ENCODE measurements around the gene PAPPA. TPM values are rescaled to one million over a fixed set of nuclear protein-coding genes. Genes with fewer than 3 reads are reported as not detected.

Gene PAPPA
- total and polyA plus RNA-seq, 2 of the 8 experiments (the other 6 are each of a cell fraction or from before 2014, with no cell fraction given), result 0.18 to 0.63 TPM

DNA sequence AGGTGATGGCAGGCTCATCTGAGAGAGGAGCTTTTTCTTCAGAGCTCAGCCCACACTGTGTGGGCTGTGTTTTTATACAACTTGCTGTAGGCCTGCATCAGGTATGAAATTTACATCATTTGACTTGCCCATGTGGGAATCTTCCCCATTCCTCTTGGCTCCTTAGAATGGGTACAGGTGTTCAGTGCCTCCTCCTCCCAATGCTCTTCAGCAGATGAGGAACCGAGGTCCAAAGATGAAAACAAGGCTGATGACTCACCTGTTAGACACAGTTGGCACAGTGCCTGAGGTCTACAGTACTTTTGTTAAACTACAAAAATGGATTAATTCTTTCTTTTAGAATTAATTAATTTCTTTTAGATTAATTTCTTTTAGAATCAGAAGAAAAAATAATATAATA lies 20.8 kb downstream of the PAPPA start:
- Histone ChIP-seq H4K20me1 (replicated peaks in 1 of 2; ENCODE audit: control insufficient read depth in 1 of 2, insufficient read depth in 2 of 2, low read length in 2 of 2) (no peaks in the 10 kb centered on the region), H3K56ac (replicated peaks; ENCODE audit: insufficient read length, low read depth, low read length) (no peak overlapping the region), H2AK5ac (ENCODE audit: low read depth, low read length) (no peak overlapping the region), H4K8ac (ENCODE audit: extremely low read depth, insufficient read depth, low read length) (no peak overlapping the region), H3K4me3 (ENCODE audit: extremely low read depth in 1 of 4, insufficient read depth in 2 of 4, low read depth in 3 of 4, low read length in 4 of 4) (no peak overlapping the region), H3K27ac (ENCODE audit: low read depth, low read length) (no peak overlapping the region), H2BK12ac (ENCODE audit: low read depth, low read length) (no peak overlapping the region), H2BK120ac (replicated peaks; ENCODE audit: low read depth, low read length) (no peak overlapping the region), H3K27me3 (replicated peaks in 1 of 4; ENCODE audit: control insufficient read depth in 3 of 4, extremely low read depth in 1 of 4, insufficient read depth in 3 of 4, low read length in 3 of 4) (no peaks in the 10 kb centered on the region), H3K9me3 (ENCODE audit: insufficient read depth in 2 of 2, low read depth in 1 of 2, low read length in 1 of 2) (no peaks in the 10 kb centered on the region), H2AFZ (ENCODE audit: low read length) (no peak overlapping the region), H3K14ac (ENCODE audit: insufficient read length) (no peak overlapping the region), H3K79me1 (ENCODE audit: low read depth, low read length) (no peaks in the 10 kb centered on the region), H3K9ac (replicated peaks in 1 of 4; ENCODE audit: extremely low read depth in 1 of 4, low read depth in 3 of 4, low read length in 3 of 4) (no peak overlapping the region), H2BK20ac (ENCODE audit: low read length) (no peak overlapping the region), H3K79me2 (ENCODE audit: control insufficient read depth in 1 of 2, insufficient read depth in 2 of 2, low read length in 2 of 2) (no peaks in the 10 kb centered on the region), H3K4me2 (ENCODE audit: insufficient read depth in 1 of 2, low read depth in 2 of 2, low read length in 2 of 2) (no peak overlapping the region), H3K36me3 (ENCODE audit: control insufficient read depth in 2 of 4, insufficient read depth in 4 of 4, low read length in 3 of 4) (no peaks in the 10 kb centered on the region), H4K5ac (ENCODE audit: insufficient read length, low read depth, low read length) (no peak overlapping the region), H3K23ac (ENCODE audit: insufficient read length) (no peak overlapping the region), H3K23me2 (ENCODE audit: low read depth, low read length) (no peaks in the 10 kb centered on the region; the same call in 1 of the 2 replicates), H3K4ac (replicated peaks; ENCODE audit: insufficient read length, low read depth, low read length) (no peak overlapping the region), H2BK5ac (ENCODE audit: low read depth, low read length) (no peak overlapping the region), H3K18ac (ENCODE audit: extremely low read depth, low read length) (no peak overlapping the region), H3K4me1 (replicated peaks in 1 of 4; ENCODE audit: control insufficient read depth in 3 of 4, insufficient read depth in 4 of 4, low read length in 3 of 4) (no peaks in the 10 kb centered on the region), H2BK15ac (ENCODE audit: low read length) (no peak overlapping the region), H4K91ac (replicated peaks; ENCODE audit: insufficient read length, low read length) (no peak overlapping the region)
- TF ChIP-seq CEBPB (IDR thresholded peaks at IDR 0.05; ENCODE audit: low read depth, low read length), result no peak
- no peak for TF ChIP-seq POLR2A (IDR thresholded peaks at IDR 0.05; ENCODE audit: control extremely low read depth in 1 of 2, low read depth in 2 of 2, low read length in 2 of 2)
- TF ChIP-seq SIN3A (conservative IDR thresholded peaks at IDR 0.05 in 1 of 2, IDR thresholded peaks at IDR 0.05 in 1 of 2; ENCODE audit: low read depth in 1 of 2, low read length in 2 of 2), result no peak
- no peak for TF ChIP-seq CBX5 (IDR thresholded peaks at IDR 0.05; ENCODE audit: low read depth, low read length)
- no peak for TF ChIP-seq ZNF274 (IDR thresholded peaks at IDR 0.05; ENCODE audit: borderline replicate concordance, extremely low read depth, low read length)
- no peak for TF ChIP-seq POU5F1 (IDR thresholded peaks at IDR 0.05; ENCODE audit: low read depth, low read length)
- TF ChIP-seq CREB1 (IDR thresholded peaks at IDR 0.05), result no peak
- TF ChIP-seq, protein P1, sequence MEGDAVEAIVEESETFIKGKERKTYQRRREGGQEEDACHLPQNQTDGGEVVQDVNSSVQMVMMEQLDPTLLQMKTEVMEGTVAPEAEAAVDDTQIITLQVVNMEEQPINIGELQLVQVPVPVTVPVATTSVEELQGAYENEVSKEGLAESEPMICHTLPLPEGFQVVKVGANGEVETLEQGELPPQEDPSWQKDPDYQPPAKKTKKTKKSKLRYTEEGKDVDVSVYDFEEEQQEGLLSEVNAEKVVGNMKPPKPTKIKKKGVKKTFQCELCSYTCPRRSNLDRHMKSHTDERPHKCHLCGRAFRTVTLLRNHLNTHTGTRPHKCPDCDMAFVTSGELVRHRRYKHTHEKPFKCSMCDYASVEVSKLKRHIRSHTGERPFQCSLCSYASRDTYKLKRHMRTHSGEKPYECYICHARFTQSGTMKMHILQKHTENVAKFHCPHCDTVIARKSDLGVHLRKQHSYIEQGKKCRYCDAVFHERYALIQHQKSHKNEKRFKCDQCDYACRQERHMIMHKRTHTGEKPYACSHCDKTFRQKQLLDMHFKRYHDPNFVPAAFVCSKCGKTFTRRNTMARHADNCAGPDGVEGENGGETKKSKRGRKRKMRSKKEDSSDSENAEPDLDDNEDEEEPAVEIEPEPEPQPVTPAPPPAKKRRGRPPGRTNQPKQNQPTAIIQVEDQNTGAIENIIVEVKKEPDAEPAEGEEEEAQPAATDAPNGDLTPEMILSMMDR (IDR thresholded peaks at IDR 0.05; ENCODE audit: control extremely low read depth in 1 of 3, insufficient read depth in 1 of 3, low read depth in 1 of 3, low read length in 3 of 3), result no peak
- no peak for TF ChIP-seq RBBP5 (IDR thresholded peaks at IDR 0.05; ENCODE audit: borderline replicate concordance, low read depth, low read length)
- TF ChIP-seq RFX5 (IDR thresholded peaks at IDR 0.05; ENCODE audit: borderline replicate concordance, low read depth, low read length), result no peak
- POLR2A ChIA-PET (ENCODE audit: partially characterized antibody), result no interaction called here
- no peak for FAIRE-seq
- no peak for DNase-seq (ENCODE audit: low read depth in 1 of 2, low spot score in 2 of 2)
- CTCF ChIA-PET (ENCODE audit: partially characterized antibody), result interaction anchor here (1.1 to 2.4 kb wide), 2 partner anchors 10 to 402 kb away, joined by 3 to 7 read pairs; no protein-coding TSS in a partner anchor
- WGBS, 2 experiments (ENCODE audit: extremely low coverage in 1 of 2, insufficient coverage in 1 of 2, insufficient read length in 1 of 2, insufficient replicate concordance in 2 of 2, low coverage in 1 of 2, low lambda C conversion rate in 2 of 2, missing lambda C conversion rate in 1 of 2), result 94% methylated on average over 1 of the region's 1 CpG; no CpG with 5 or more reads in 1 of the 2 experiments

Measured in H1 (cell line).